ENCODE results near the gene MRNIP. TPM values are rescaled to one million over a fixed set of nuclear protein-coding genes. Genes with fewer than 3 reads are reported as not detected.

MRNIP gene
- total RNA-seq, 1 donor from 2014 or later = 13.1 TPM

- H3K27me3 ChIP-seq (ENCODE audit: low read depth) = no peaks in the 10 kb centered on the region
- H3K36me3 ChIP-seq = peaks cover 54% of the 10 kb centered on the region
- H3K9me3 ChIP-seq (replicated peaks) = peaks cover 4% of the 10 kb centered on the region
- no peak for DNase-seq
- no peak for TF ChIP-seq CTCF (IDR thresholded peaks at IDR 0.05; ENCODE audit: borderline replicate concordance)
- peaks cover 13% of the 10 kb centered on the region for H3K4me1 ChIP-seq
- no peak overlapping the region for H3K4me3 ChIP-seq
- intact Hi-C loops (cut with micrococcal nuclease) = no loop called here
- H3K27ac ChIP-seq (replicated peaks) = no peak overlapping the region
Measured at GRCh38 chr5:179865491-179866240, 7.0 kb upstream of the MRNIP start.

- no peak overlapping the region for H3K27ac ChIP-seq (replicated peaks)
- H3K27me3 ChIP-seq (ENCODE audit: low read depth) = no peaks in the 10 kb centered on the region
- no peak for DNase-seq
- intact Hi-C loops (cut with micrococcal nuclease) = no loop called here
- H3K36me3 ChIP-seq = peaks cover 50% of the 10 kb centered on the region
- H3K4me3 ChIP-seq = no peak overlapping the region
- no peak for TF ChIP-seq CTCF (IDR thresholded peaks at IDR 0.05; ENCODE audit: borderline replicate concordance)
- H3K9me3 ChIP-seq (replicated peaks) = peaks cover 4% of the 10 kb centered on the region
- peaks cover 13% of the 10 kb centered on the region for H3K4me1 ChIP-seq
Measured at GRCh38 chr5:179864686-179865085, 6.1 kb upstream of the MRNIP start.

- Histone ChIP-seq H3K27ac (replicated peaks) (no peak overlapping the region), H3K27me3 (ENCODE audit: low read depth) (no peaks in the 10 kb centered on the region), H3K9me3 (replicated peaks) (peaks cover 4% of the 10 kb centered on the region), H3K36me3 (peaks cover 48% of the 10 kb centered on the region), H3K4me1 (peaks cover 19% of the 10 kb centered on the region), H3K4me3 (no peak overlapping the region)
- DNase-seq = no peak
- intact Hi-C loops (cut with micrococcal nuclease) = no loop called here
- TF ChIP-seq CTCF (IDR thresholded peaks at IDR 0.05; ENCODE audit: borderline replicate concordance) = no peak
Measured at GRCh38 chr5:179863449-179864085, 5.0 kb upstream of the MRNIP start.

GRCh38 chr5:179862891-179863290 is 4.3 kb upstream of the MRNIP start:
- Histone ChIP-seq H3K9me3 (replicated peaks) (peaks cover 4% of the 10 kb centered on the region), H3K27me3 (ENCODE audit: low read depth) (no peaks in the 10 kb centered on the region), H3K27ac (replicated peaks) (no peak overlapping the region), H3K4me1 (peaks cover 26% of the 10 kb centered on the region), H3K4me3 (no peak overlapping the region), H3K36me3 (peaks cover 47% of the 10 kb centered on the region)
- TF ChIP-seq CTCF (IDR thresholded peaks at IDR 0.05; ENCODE audit: borderline replicate concordance) = no peak
- no peak for DNase-seq
- intact Hi-C loops (cut with micrococcal nuclease) = no loop called here

GRCh38 chr5:179862296-179862695 is 3.7 kb upstream of the MRNIP start:
- H3K36me3 ChIP-seq = peaks cover 41% of the 10 kb centered on the region
- no peaks in the 10 kb centered on the region for H3K27me3 ChIP-seq (ENCODE audit: low read depth)
- H3K4me1 ChIP-seq = peaks cover 32% of the 10 kb centered on the region
- no peak overlapping the region for H3K27ac ChIP-seq (replicated peaks)
- H3K9me3 ChIP-seq (replicated peaks) = peaks cover 4% of the 10 kb centered on the region
- TF ChIP-seq CTCF (IDR thresholded peaks at IDR 0.05; ENCODE audit: borderline replicate concordance) = no peak
- no peak for DNase-seq
- intact Hi-C loops (cut with micrococcal nuclease) = no loop called here
- H3K4me3 ChIP-seq = no peak overlapping the region
